K562 (cell line): ENCODE measurements around the gene EXOSC1.

Source experiments
- ARNT ChIP-seq, 2 experiments: fragments of 450-650 bp; IDR thresholded peaks; 2 replicates each; pipeline ENCODE4 v1.6.1; 2016; ENCODE audit warnings: mild to moderate bottlenecking in 1 of 2
- CTCF ChIP-seq, 3 experiments: IDR thresholded peaks in 2 of 3; conservative IDR thresholded peaks in 1 of 3; 2 replicates each; pipeline ENCODE4 v1.5.1; 2011 to 2012; ENCODE audit warnings: low read length in 3 of 3, mild to moderate bottlenecking in 3 of 3, control low read depth in 2 of 3, improper control_type of control experiment in 1 of 3, inconsistent platforms in 1 of 3, low read depth in 1 of 3, mixed read lengths in 1 of 3, moderate library complexity in 1 of 3; ENCODE audit not compliant: insufficient read depth in 2 of 3
- GTF2E2 ChIP-seq: fragments of 200-800 bp; sonication (Bioruptor generic); IDR thresholded peaks from 2 replicates; pipeline ENCODE4 v1.6.1; 2016; ENCODE audit warnings: missing genetic modification characterization, missing compliant biosample characterization
- IRF9 ChIP-seq: fragments of 450-650 bp; IDR thresholded peaks from 2 replicates; pipeline ENCODE4 v1.6.1; 2016; ENCODE audit warnings: missing biosample characterization, missing genetic modification characterization
- MAFF ChIP-seq: IDR thresholded peaks from 2 replicates; pipeline ENCODE4 v1.6.1; 2012; ENCODE audit warnings: low read length, improper control_type of control experiment
- TCF7L2 ChIP-seq: fragments of 150-350 bp; IDR thresholded peaks from 2 replicates; pipeline ENCODE4 v1.6.1; 2016; ENCODE audit warnings: low read depth, mild to moderate bottlenecking, low read length, moderate library complexity
- U2AF2 ChIP-seq: fragments of 200-400 bp; formaldehyde crosslinking; optimal IDR thresholded peaks from 2 replicates; pipeline ENCODE3; 2017; ENCODE audit warnings: low read depth, mild to moderate bottlenecking, low read length
- ZNF174 ChIP-seq: fragments of 250-450 bp; sonication (Bioruptor Pico); IDR thresholded peaks from 2 replicates; pipeline ENCODE4 v1.4.0; 2020; ENCODE audit warnings: mild to moderate bottlenecking
- ZNF274 ChIP-seq: IDR thresholded peaks from 2 replicates; pipeline ENCODE4 v1.6.1; 2011; ENCODE audit warnings: low read depth, mild to moderate bottlenecking, low read length, moderate library complexity, borderline replicate concordance
- ZNF318 ChIP-seq, 2 experiments: fragments of 450-650 bp; IDR thresholded peaks; 2 replicates each; pipeline ENCODE4 v1.6.1; 2016; ENCODE audit warnings: mild to moderate bottlenecking in 2 of 2, borderline replicate concordance in 1 of 2, low read depth in 1 of 2, moderate library complexity in 1 of 2

- TF ChIP-seq MAFF, result no peak
- no peak for TF ChIP-seq ZNF174 (CRISPR knock-in tag)
- no peak for TF ChIP-seq TCF7L2
- no peak for TF ChIP-seq CTCF (IDR thresholded peaks at IDR 0.05 in 2 of 3, conservative IDR thresholded peaks at IDR 0.05 in 1 of 3; ENCODE audit: insufficient read depth in 2 of 3, low read depth in 1 of 3, low read length in 3 of 3)
- no peak for TF ChIP-seq ZNF274
- no peak for TF ChIP-seq ARNT (IDR thresholded peaks at IDR 0.05)
- no peak for TF ChIP-seq GTF2E2 (tag)
- TF ChIP-seq ZNF318 (IDR thresholded peaks at IDR 0.05; ENCODE audit: borderline replicate concordance in 1 of 2, low read depth in 1 of 2), result no peak
- no peak for TF ChIP-seq IRF9 (tag)
- TF ChIP-seq U2AF2, result no peak
These were observed 52.7 kb downstream of the EXOSC1 start for GRCh38 chr10:97393034-97393573.
